H54 (cell line): Measurements from ENCODE around the gene DSG1.

Source experiments
- DNase-seq: peaks from one replicate; pipeline ENCODE4 v3.0.0; 2011; ENCODE audit warnings: low spot score, mixed read lengths; ENCODE audit not compliant: insufficient read length
- FAIRE-seq: peaks from 3 replicates; lab custom pipeline; 2011; peaks lifted over from hg19 to GRCh38; lab: Jason Lieb, UNC
- POLR2A ChIP-seq: IDR thresholded peaks from 2 replicates; pipeline ENCODE4 v1.6.1; 2011; ENCODE audit warnings: low read depth, mild to moderate bottlenecking, low read length

DSG1 gene

GRCh38 chr18:31373641-31374040, 55.7 kb downstream of the DSG1 start:
- FAIRE-seq = no peak
- DNase-seq = no peak
- TF ChIP-seq POLR2A = no peak

GRCh38 chr18:31376477-31376876, 58.5 kb downstream of the DSG1 start, which contains the start of gene DSG4:
Gene DSG4 (plus strand): TSS chr18:31376777. CDS start chr18:31376912, 135 bp downstream.
- DNase-seq = no peak
- no peak for TF ChIP-seq POLR2A
- FAIRE-seq = no peak

- DNase-seq (no peak), FAIRE-seq (no peak)
- TF ChIP-seq POLR2A = no peak
Observed at GRCh38 chr18:31380912-31381311, 63.0 kb downstream of the DSG1 start.

GRCh38 chr18:31382107-31382506, 64.1 kb downstream of the DSG1 start:
- no peak for DNase-seq
- no peak for FAIRE-seq
- no peak for TF ChIP-seq POLR2A

- FAIRE-seq (no peak), DNase-seq (no peak)
- TF ChIP-seq POLR2A = no peak
Observed at GRCh38 chr18:31386741-31387140, 68.8 kb downstream of the DSG1 start.

GRCh38 chr18:31393286-31393685, 75.3 kb downstream of the DSG1 start:
- DNase-seq (no peak), FAIRE-seq (no peak)
- no peak for TF ChIP-seq POLR2A

GRCh38 chr18:31396796-31397612, 79.0 kb downstream of the DSG1 start:
- FAIRE-seq = no peak
- no peak for DNase-seq
- TF ChIP-seq POLR2A = no peak

GRCh38 chr18:31398191-31398590, 80.2 kb downstream of the DSG1 start:
- no peak for TF ChIP-seq POLR2A
- DNase-seq (no peak), FAIRE-seq (no peak)

- FAIRE-seq (no peak), DNase-seq (no peak)
- TF ChIP-seq POLR2A = no peak
Observed at GRCh38 chr18:31399306-31400032, 81.5 kb downstream of the DSG1 start.

- FAIRE-seq = no peak
- DNase-seq = no peak
- no peak for TF ChIP-seq POLR2A
Observed at GRCh38 chr18:31401156-31402025, 83.4 kb downstream of the DSG1 start.

- FAIRE-seq (no peak), DNase-seq (no peak)
- TF ChIP-seq POLR2A = no peak
Observed at GRCh38 chr18:31402026-31402373, 84.0 kb downstream of the DSG1 start.

- DNase-seq (no peak), FAIRE-seq (no peak)
- TF ChIP-seq POLR2A = no peak
Observed at GRCh38 chr18:31403409-31403808, 85.4 kb downstream of the DSG1 start.
